HCT116 (cell line): ENCODE data around the gene RMDN3. TPM values are rescaled to one million over a fixed set of nuclear protein-coding genes. Genes with fewer than 3 reads are reported as not detected.

Experiments
- ATAC-seq: fragments of 200-7000 bp; cut with Tn5 transposase; 2 replicates; pipeline ENCODE4 v1.9.1; 2020; ENCODE audit warnings: mild to moderate bottlenecking, moderate library complexity
- BruUV-seq: library from RNA; stranded (reverse); fragments of 400-500 nt; replicated peaks from 2 replicates; lab custom pipeline; 2021; lab: Mats Ljungman, UMichigan
- CTCF ChIA-PET: fragments of 300-600 bp; sonication (Branson Sonifier 250); formaldehyde crosslinking; loops from one replicate; lab custom pipeline; 2021; ENCODE audit warnings: antibody characterized with exemption; lab: Charles Lee
- POLR2A ChIA-PET: fragments of 300-600, 350-600 bp; sonication (Branson Sonifier 250); formaldehyde crosslinking; loops from one replicate; lab custom pipeline; 2021; ENCODE audit warnings: antibody characterized with exemption; lab: Charles Lee
- RAD21 ChIA-PET, 2 experiments: fragments of 300-600 bp; sonication (Branson Sonifier 250); formaldehyde crosslinking; loops; one replicate each; lab custom pipeline; 2023; ENCODE audit warnings: low total read pairs in 2 of 2; ENCODE audit not compliant: uncharacterized antibody in 2 of 2, unreplicated experiment in 2 of 2, low non-redundant PET in 1 of 2; lab: Charles Lee
- DNase-seq: peaks from one replicate; pipeline ENCODE4 v3.0.0-alpha.2; 2010; ENCODE audit warnings: low read depth, low spot score
- H2AFZ ChIP-seq: fragments of 200-600 bp; shearing (Covaris generic), sonication (generic); 2 replicates; pipeline ENCODE4 v1.6.1; 2017; ENCODE audit warnings: low read depth, mixed run types, mixed read lengths, antibody characterized with exemption, low read length; ENCODE audit not compliant: poor library complexity, severe bottlenecking
- H3K27ac ChIP-seq: 2 replicates; pipeline ENCODE4 v1.5.1; 2012; ENCODE audit warnings: low read depth, low read length
- H3K27me3 ChIP-seq: fragments of 200-600 bp; sonication (generic); 2 replicates; pipeline ENCODE4 v1.6.1; 2016; ENCODE audit warnings: mixed run types, low read length, mixed read lengths; ENCODE audit not compliant: insufficient read depth
- H3K36me3 ChIP-seq, 2 experiments: fragments of 200-500 bp in 1 of 2; fragments of 200-600 bp in 1 of 2; sonication (Bioruptor generic) in 1 of 2; sonication (generic) in 1 of 2; 2 replicates each; pipeline versions ENCODE4 v1.5.1 to v1.6.1; 2014 to 2016; ENCODE audit warnings: low read length in 2 of 2, inconsistent platforms in 1 of 2, mixed read lengths in 1 of 2, mixed run types in 1 of 2; ENCODE audit not compliant: insufficient read depth in 2 of 2, control insufficient read depth in 1 of 2
- H3K4me1 ChIP-seq, 2 experiments: fragments of 200-600 bp in 1 of 2; sonication (generic) in 1 of 2; 2 replicates each; pipeline versions ENCODE4 v1.5.1 to v1.6.1; 2012 to 2017; ENCODE audit warnings: low read length in 2 of 2, inconsistent platforms in 1 of 2, mild to moderate bottlenecking in 1 of 2, mixed read lengths in 1 of 2, mixed run types in 1 of 2, moderate library complexity in 1 of 2; ENCODE audit not compliant: insufficient read depth in 2 of 2, control insufficient read depth in 1 of 2
- H3K4me2 ChIP-seq: fragments of 200-600 bp; sonication (generic); 2 replicates; pipeline ENCODE4 v1.6.1; 2017; ENCODE audit warnings: mixed run types, low read length, mixed read lengths
- H3K4me3 ChIP-seq, 2 experiments: fragments of 200-600 bp in 1 of 2; sonication (generic) in 1 of 2; replicated peaks in 1 of 2; 2 replicates each; pipeline ENCODE4 v1.5.1; 2011 to 2016; ENCODE audit warnings: low read length in 2 of 2, control low read depth in 1 of 2, low read depth in 1 of 2, mild to moderate bottlenecking in 1 of 2, mixed read lengths in 1 of 2, mixed run types in 1 of 2
- H3K79me2 ChIP-seq: fragments of 200-600 bp; sonication (generic); 2 replicates; pipeline ENCODE4 v1.6.1; 2017; ENCODE audit warnings: mild to moderate bottlenecking, mixed run types, low read length, moderate library complexity, mixed read lengths; ENCODE audit not compliant: insufficient read depth
- H3K9ac ChIP-seq: fragments of 200-600 bp; sonication (generic); 2 replicates; pipeline ENCODE4 v1.6.1; 2016; ENCODE audit warnings: low read length, mixed read lengths
- H3K9me2 ChIP-seq: fragments of 200-600 bp; sonication (generic), shearing (Covaris generic); 2 replicates; pipeline ENCODE4 v1.6.1; 2017; ENCODE audit warnings: mixed run types, mild to moderate bottlenecking, moderate library complexity; ENCODE audit not compliant: insufficient read depth
- H3K9me3 ChIP-seq, 2 experiments: fragments of 200-500 bp in 1 of 2; fragments of 200-600 bp in 1 of 2; sonication (Bioruptor generic) in 1 of 2; sonication (generic) in 1 of 2; 2 replicates each; pipeline ENCODE4 v1.6.1; 2014 to 2017; ENCODE audit warnings: low read length in 2 of 2, mixed read lengths in 2 of 2, inconsistent platforms in 1 of 2, low read depth in 1 of 2, mild to moderate bottlenecking in 1 of 2, mixed run types in 1 of 2, moderate library complexity in 1 of 2; ENCODE audit not compliant: control insufficient read depth in 1 of 2, insufficient read depth in 1 of 2
- H4K20me1 ChIP-seq: fragments of 200-600 bp; sonication (generic), shearing (Covaris generic); 2 replicates; pipeline ENCODE4 v1.6.1; 2017; ENCODE audit warnings: mixed run types, mild to moderate bottlenecking, moderate library complexity; ENCODE audit not compliant: insufficient read depth
- CEBPB ChIP-seq: IDR thresholded peaks from 2 replicates; pipeline ENCODE4 v1.6.1; 2012; ENCODE audit warnings: low read depth
- CTCF ChIP-seq, 3 experiments: fragments of 200-600 bp in 1 of 3; sonication (generic) in 1 of 3; IDR thresholded peaks in 2 of 3; conservative IDR thresholded peaks in 1 of 3; 2 replicates each; pipeline ENCODE4 v1.5.1; 2012 to 2017; ENCODE audit warnings: low read depth in 2 of 3, low read length in 2 of 3, antibody characterized with exemption in 1 of 3, borderline replicate concordance in 1 of 3, control low read depth in 1 of 3, mild to moderate bottlenecking in 1 of 3, mixed read lengths in 1 of 3, mixed run types in 1 of 3, moderate library complexity in 1 of 3; ENCODE audit not compliant: insufficient read depth in 1 of 3
- EZH2phosphoT487 ChIP-seq: fragments of 200-600 bp; IDR thresholded peaks from 2 replicates; pipeline ENCODE4 v1.6.1; 2018; ENCODE audit warnings: antibody characterized with exemption, borderline replicate concordance
- MAX ChIP-seq: IDR thresholded peaks from 2 replicates; pipeline ENCODE4 v1.6.1; 2012
- REST ChIP-seq: IDR thresholded peaks from 2 replicates; pipeline ENCODE4 v1.6.1; 2012; ENCODE audit warnings: low read depth
- TCF7L2 ChIP-seq: IDR thresholded peaks from 2 replicates; pipeline ENCODE4 v1.7.0; 2011; ENCODE audit warnings: borderline replicate concordance, inconsistent platforms; ENCODE audit not compliant: insufficient read depth, insufficient read length; ENCODE audit errors: extremely low read depth
- intact Hi-C: fragments of 100-400 bp; cut with micrococcal nuclease; formaldehyde crosslinking; loops from 2 replicates; pipeline ENCODE4 v1.10.0; 2022
- total RNA-seq: library from RNA; stranded (reverse); gene quantifications from one replicate; pipeline ENCODE4 v1.2.1, GENCODE V29; 2021; ENCODE audit not compliant: unreplicated experiment

RMDN3 gene
- total RNA-seq, 1 experiment from 2014 or later, result 21.5 TPM

- TF ChIP-seq EZH2phosphoT487, result no peak
- TF ChIP-seq CEBPB, result no peak
- no peak for TF ChIP-seq MAX
- TF ChIP-seq TCF7L2, result no peak
These were observed 34.9 kb upstream of the RMDN3 start (continued) for GRCh38 chr15:40789999-40790398.

- ChIA-PET POLR2A (interaction anchor here (0.5 kb wide), 1 partner anchor 141 kb away, joined by 4 read pairs; no protein-coding TSS in a partner anchor), RAD21 (no interaction called here), CTCF (interaction anchor here (2.4 to 6.0 kb wide), 3 partner anchors 69 to 105 kb away, joined by 10 to 49 read pairs (median 30); partner anchors contain the start of gene VPS18)
- H3K4me1 ChIP-seq, result peaks cover 94 to 98% of the 10 kb centered on the region in 2 experiments
- TF ChIP-seq REST, result no peak
- TF ChIP-seq CTCF (IDR thresholded peaks at IDR 0.05 in 2 of 3, conservative IDR thresholded peaks at IDR 0.05 in 1 of 3; ENCODE audit: borderline replicate concordance in 1 of 3, insufficient read depth in 1 of 3, low read depth in 2 of 3, low read length in 2 of 3), result no peak
- H3K9me2 ChIP-seq, result no peaks in the 10 kb centered on the region
- BruUV-seq, result no TSS peak
- no peak for DNase-seq
- H2AFZ ChIP-seq, result no peak overlapping the region
- H3K9ac ChIP-seq, result peak overlapping the region; percentile 33; the same call in 1 of the 2 replicates
- peak overlapping the region; percentile 47 for H3K4me2 ChIP-seq
- ATAC-seq, result no peak
- no peaks in the 10 kb centered on the region for H3K27me3 ChIP-seq
- intact Hi-C loops, result loop anchor here (10.0 kb wide), 1 partner anchor 194 kb away; the partner anchor contains the start of gene KNL1
- H3K9me3 ChIP-seq, result no peaks in the 10 kb centered on the region
- no peaks in the 10 kb centered on the region for H3K36me3 ChIP-seq
- peaks cover 12% of the 10 kb centered on the region; the same call in 1 of the 2 replicates for H4K20me1 ChIP-seq
- peak overlapping the region; percentile 99 for H3K27ac ChIP-seq
- no peak overlapping the region for H3K4me3 ChIP-seq
- peaks cover 40% of the 10 kb centered on the region for H3K79me2 ChIP-seq
These were observed 34.1 kb upstream of the RMDN3 start for GRCh38 chr15:40789119-40789518.
